ENCODE data around the gene EHMT2. TPM values are rescaled to one million over a fixed set of nuclear protein-coding genes. Genes with fewer than 3 reads are reported as not detected.

EHMT2 gene
- 38.7 and 39.8 TPM in 2 replicates for total RNA-seq

DNA sequence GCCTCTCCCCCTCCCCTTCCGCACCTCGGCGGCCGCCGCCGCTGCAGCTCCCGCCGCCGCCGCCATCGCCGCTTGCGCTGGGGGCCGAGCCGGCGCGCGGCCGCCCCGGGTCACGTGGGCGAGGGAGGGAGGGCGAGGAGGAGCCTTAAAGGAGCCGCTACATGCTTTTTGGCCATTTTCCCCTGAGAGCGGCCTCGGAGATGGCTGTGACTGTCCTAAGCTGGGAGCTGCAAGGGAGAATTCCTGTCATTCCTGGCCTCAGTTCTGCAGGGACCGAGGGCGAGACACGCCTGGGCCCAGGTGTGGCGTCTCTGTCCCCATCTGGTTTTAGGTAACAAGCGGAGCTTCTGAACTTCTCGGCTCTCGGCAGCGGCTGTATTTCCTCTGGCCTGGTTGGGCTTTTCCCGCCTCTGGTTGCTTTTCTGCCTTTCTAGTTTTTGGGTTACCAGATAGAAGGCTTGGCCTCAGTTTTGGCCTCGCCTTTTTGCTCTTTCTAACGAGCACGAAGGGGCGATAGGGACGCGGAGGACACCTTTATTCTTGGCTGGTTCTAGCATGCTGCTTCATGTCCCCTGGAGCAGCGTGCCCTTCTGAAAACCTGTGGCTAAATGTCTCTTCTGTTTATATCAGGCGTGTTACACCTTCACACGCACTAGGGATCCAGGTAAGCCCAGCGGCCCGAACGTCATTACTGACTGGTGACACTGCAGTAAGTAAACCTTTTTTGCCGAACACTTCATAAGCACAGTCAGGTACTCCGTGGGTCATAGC, at the start of gene EHMT2:
TSS of gene EHMT2 (minus strand) at position 87 of the 771 bp plus-strand sequence. CDS start at position 66, 21 bp downstream.

DNA sequence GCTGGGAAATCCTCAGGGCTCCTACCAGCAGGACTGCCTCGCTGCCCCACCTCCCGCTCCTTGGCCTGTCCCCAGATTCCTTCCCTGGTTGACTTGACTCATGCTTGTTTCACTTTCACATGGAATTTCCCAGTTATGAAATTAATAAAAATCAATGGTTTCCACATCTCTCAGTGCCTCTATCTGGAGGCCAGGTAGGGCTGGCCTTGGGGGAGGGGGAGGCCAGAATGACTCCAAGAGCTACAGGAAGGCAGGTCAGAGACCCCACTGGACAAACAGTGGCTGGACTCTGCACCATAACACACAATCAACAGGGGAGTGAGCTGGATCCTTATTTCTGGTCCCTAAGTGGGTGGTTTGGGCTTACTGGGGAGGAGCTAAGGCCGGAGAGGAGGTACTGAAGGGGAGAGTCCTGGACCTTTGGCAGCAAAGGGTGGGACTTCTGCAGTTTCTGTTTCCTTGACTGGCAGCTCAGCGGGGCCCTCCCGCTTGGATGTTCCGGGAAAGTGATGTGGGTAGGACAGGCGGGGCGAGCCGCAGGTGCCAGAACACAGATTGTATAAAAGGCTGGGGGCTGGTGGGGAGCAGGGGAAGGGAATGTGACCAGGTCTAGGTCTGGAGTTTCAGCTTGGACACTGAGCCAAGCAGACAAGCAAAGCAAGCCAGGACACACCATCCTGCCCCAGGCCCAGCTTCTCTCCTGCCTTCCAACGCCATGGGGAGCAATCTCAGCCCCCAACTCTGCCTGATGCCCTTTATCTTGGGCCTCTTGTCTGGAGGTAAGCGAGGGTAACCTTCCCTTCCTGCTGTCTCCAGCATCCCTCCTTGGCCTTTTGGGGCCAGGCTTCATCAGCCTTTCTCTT, 48.2 kb upstream of the EHMT2 start, which contains the start of gene CFB:
TSS of gene CFB (plus strand) at position 589 of the 863 bp plus-strand sequence. CDS start at position 716, 127 bp downstream.

DNA sequence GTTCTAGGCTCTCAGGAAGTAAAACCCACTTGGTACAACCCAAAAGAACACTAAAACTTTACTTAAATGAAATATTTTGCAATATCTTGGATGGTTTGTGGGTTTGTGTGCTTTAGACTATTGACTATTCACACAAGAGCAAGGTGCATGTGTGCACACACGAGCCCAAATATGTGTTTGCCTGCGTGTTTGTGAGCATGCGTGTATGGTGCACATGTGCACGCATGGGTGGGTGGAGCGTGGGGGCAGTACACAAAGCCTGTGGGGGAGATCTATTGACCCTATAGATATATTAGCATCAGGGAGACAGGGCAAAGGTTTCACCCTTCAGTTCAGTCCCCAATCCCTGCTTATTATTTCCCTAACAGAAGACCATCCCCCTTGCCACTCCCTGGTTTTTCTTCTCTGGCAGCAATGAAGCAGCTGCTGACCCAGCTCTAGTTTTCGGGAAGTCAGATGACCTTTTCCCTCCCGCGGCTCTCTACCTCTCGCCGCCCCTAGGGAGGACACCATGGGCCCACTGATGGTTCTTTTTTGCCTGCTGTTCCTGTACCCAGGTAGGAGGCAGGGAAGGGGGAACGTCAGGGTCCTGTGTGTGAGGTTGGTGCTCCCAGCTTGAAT, 29.9 kb upstream of the EHMT2 start, which contains the start of gene C2:
TSS of gene C2 (plus strand) at position 476 of the 621 bp plus-strand sequence. CDS start at position 512, 36 bp downstream.

DNA sequence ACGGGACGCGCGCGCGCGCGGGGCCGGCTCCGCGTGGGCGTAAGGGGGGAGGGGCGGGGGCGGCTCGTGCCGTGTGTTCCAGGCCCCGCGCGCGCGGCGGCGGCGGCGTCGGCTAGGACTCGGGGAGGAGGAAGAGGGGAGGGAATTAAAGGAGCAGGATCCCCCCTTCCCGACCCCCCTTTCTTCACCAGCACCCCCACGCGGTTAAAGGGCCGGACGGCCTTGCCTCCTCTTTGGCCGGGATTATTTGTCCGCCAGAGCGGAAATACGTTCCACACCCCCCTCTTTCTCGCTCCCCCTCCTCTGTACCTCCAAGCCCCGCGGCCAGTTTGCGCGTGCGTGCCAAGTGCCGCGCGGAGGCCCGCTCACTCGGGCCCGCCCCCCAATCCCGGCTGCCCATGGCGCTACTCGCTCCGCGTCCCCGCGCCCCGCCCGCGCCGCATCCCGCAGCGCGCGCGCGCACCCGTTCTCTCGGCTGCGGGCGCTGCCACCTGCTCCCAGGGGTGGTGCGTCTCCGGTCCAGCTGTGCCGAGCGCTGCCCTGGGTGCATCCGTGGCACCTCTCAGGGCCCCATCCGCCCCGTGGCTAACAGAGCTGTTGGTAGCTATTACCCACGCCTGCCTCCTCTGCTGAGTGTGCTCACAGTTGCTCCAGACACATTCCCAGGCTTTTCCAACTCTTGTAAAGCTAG, 4.6 kb upstream of the EHMT2 start, which contains the start of gene ZBTB12:
TSS of gene ZBTB12 (minus strand) at position 134 of the 691 bp plus-strand sequence. CDS start 781 bp downstream, outside the sequence.

DNA sequence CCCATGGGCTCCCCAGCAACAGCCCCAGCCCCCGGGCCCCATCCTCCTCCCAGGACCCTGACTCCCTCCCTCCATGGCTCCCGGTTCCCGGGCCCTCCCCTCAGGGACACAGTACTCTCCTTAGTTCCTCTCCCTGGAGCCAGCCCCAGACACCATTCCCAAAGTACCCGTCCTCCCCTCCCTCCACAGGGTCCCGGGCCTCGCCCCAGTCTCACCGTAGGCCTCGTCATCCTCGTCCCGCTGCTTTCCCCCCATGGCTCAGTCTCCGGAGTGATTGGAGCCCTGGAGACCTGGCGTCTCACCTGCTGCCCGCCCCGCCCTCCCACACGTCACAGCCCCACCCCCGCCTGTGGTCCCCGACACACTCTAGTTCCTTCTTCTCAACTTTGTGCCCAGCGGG, 18.8 kb downstream of the EHMT2 start, which contains the start of gene SLC44A4:
TSS of gene SLC44A4 (minus strand) at position 272 of the 400 bp plus-strand sequence. CDS start at position 255, 17 bp downstream.

DNA sequence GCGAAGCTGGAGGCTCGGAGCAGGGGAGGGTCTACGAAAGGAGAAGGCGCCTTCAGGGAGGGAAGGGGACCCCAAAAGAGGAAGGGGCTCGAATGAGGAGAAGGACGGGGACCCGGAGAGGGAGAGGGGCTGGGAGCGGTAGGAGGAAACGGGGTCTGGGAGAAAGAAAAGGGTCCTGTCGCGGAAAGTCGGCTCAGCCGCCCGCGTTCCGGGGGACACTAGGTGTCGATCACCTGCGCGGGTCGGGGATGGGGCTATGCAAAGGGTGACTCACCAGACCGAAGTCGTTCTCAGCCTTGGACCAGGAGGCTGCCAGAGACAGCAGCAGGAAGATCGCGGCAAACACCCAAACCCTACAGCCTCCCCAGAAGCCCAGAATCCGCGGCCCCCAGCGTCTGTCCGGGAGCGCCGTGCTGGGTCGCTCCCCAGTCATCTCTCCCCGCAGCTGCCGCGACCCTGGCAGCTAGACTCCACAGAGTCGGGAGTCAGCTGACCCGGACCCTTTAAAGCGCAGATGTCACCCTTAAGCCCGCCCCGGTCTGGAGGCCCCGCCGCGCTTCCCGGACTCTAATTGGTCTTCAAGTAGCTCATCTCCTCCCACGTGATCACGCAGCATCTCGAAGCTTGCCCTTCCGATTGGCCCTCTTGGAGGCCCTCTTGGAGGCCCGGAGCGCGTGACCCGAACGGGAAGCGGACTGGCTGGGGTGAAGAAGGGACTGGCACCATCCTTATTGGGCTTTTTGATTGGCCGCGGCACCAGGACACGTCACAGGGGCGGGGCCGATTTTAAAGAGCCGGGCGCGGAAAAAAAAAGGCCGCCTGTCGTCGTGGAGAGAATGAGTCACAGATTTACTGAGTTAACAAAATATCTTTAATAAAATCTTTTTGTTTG, 34.9 kb downstream of the EHMT2 start, which contains the start of gene NEU1:
TSS of gene NEU1 (minus strand) at position 478 of the 892 bp plus-strand sequence. CDS start at position 433, 45 bp downstream.

Other genes starting within 250 kb of the EHMT2 start
- 265 and 271 TPM in 2 replicates for gene BAG6, start 245.0 kb downstream of the EHMT2 start, total RNA-seq
- 2.9 and 3.6 TPM in 2 replicates for gene APOM, start 241.8 kb downstream of the EHMT2 start, total RNA-seq
- 15.6 and 17.7 TPM in 2 replicates for gene C6orf47, start 236.9 kb downstream of the EHMT2 start, total RNA-seq
- gene GPANK1, start 232.7 kb downstream of the EHMT2 start, total RNA-seq, result 14.0 and 14.4 TPM in 2 replicates
- 316 and 357 TPM in 2 replicates for gene CSNK2B, start 231.6 kb downstream of the EHMT2 start, total RNA-seq
- 0.84 and 1.3 TPM in 2 replicates for gene LY6G5B, start 227.7 kb downstream of the EHMT2 start, total RNA-seq
- 1.0 and 2.2 TPM in 2 replicates for gene LY6G5C, start 216.6 kb downstream of the EHMT2 start, total RNA-seq
- 23.5 and 25.1 TPM in 2 replicates for gene ABHD16A, start 194.4 kb downstream of the EHMT2 start, total RNA-seq
- gene LY6G6F, start 190.8 kb downstream of the EHMT2 start, total RNA-seq, result not detected in 2 replicates
- gene LY6G6D, start 182.3 kb downstream of the EHMT2 start, total RNA-seq, result not detected in 2 replicates
- not detected in 2 replicates for gene LY6G6C, start 176.0 kb downstream of the EHMT2 start, total RNA-seq
- gene MPIG6B, start 174.3 kb downstream of the EHMT2 start, total RNA-seq, result not detected in 2 replicates
- gene DDAH2, start 168.4 kb downstream of the EHMT2 start, total RNA-seq, result 56.0 and 63.8 TPM in 2 replicates
- 974 and 1,027 TPM in 2 replicates for gene CLIC1, start 161.2 kb downstream of the EHMT2 start, total RNA-seq
- 10.9 and 15.5 TPM in 2 replicates for gene MSH5, start 157.7 kb downstream of the EHMT2 start, total RNA-seq
- 3.2 and 5.8 TPM in 2 replicates for gene SAPCD1, start 135.0 kb downstream of the EHMT2 start, total RNA-seq
- 0.45 and 0.67 TPM in 2 replicates for gene VWA7, start 120.4 kb downstream of the EHMT2 start, total RNA-seq
- 90.6 and 111 TPM in 2 replicates for gene VARS1, start 101.9 kb downstream of the EHMT2 start, total RNA-seq
- gene LSM2, start 90.7 kb downstream of the EHMT2 start, total RNA-seq, result 133 and 134 TPM in 2 replicates
- gene HSPA1L, start 82.4 kb downstream of the EHMT2 start, total RNA-seq, result 0.30 and 0.50 TPM in 2 replicates
- gene HSPA1A, start 82.2 kb downstream of the EHMT2 start, total RNA-seq, result 56.3 and 60.4 TPM in 2 replicates
- gene HSPA1B, start 70.0 kb downstream of the EHMT2 start, total RNA-seq, result 112 and 118 TPM in 2 replicates
- gene NEU1, start 34.9 kb downstream of the EHMT2 start, total RNA-seq, result 53.8 and 61.4 TPM in 2 replicates
- 0.45 TPM in 1 of 2 replicates, not detected in the other for gene SLC44A4, start 18.7 kb downstream of the EHMT2 start, total RNA-seq
- 3.0 and 3.3 TPM in 2 replicates for gene ZBTB12, start 4.4 kb upstream of the EHMT2 start, total RNA-seq
- gene C2, start 30.0 kb upstream of the EHMT2 start, total RNA-seq, result 0.17 and 0.30 TPM in 2 replicates
- gene CFB, start 48.4 kb upstream of the EHMT2 start, total RNA-seq, result 2.0 and 2.7 TPM in 2 replicates
- 142 and 144 TPM in 2 replicates for gene NELFE, start 61.3 kb upstream of the EHMT2 start, total RNA-seq
- gene SKIC2, start 61.5 kb upstream of the EHMT2 start, total RNA-seq, result 44.4 and 46.7 TPM in 2 replicates
- gene DXO, start 74.4 kb upstream of the EHMT2 start, total RNA-seq, result 17.5 and 21.9 TPM in 2 replicates
- 2.7 and 2.8 TPM in 2 replicates for gene C4A, start 84.4 kb upstream of the EHMT2 start, total RNA-seq
- gene C4B, start 117.1 kb upstream of the EHMT2 start, total RNA-seq, result 1.5 and 2.2 TPM in 2 replicates
- gene CYP21A2, start 140.7 kb upstream of the EHMT2 start, total RNA-seq, result 0.17 TPM in 1 of 2 replicates, not detected in the other
- under 0.01 and 0.17 TPM in 2 replicates for gene TNXB, start 211.6 kb upstream of the EHMT2 start, total RNA-seq
- 25.9 and 31.4 TPM in 2 replicates for gene ATF6B, start 230.5 kb upstream of the EHMT2 start, total RNA-seq
- 6.4 and 6.7 TPM in 2 replicates for gene FKBPL, start 232.6 kb upstream of the EHMT2 start, total RNA-seq